GM12878 (cell line): ENCODE results near the gene ARHGAP30. TPM values are rescaled to one million over a fixed set of nuclear protein-coding genes. Genes with fewer than 3 reads are reported as not detected.
A peak's percentile ranks its signal among the peaks of the same experiment; 100 is the strongest.

Experiments
- CHD2 ChIP-seq: IDR thresholded peaks from 2 replicates; pipeline ENCODE4 v1.6.1; 2011; ENCODE audit warnings: low read depth, low read length, improper control_type of control experiment, borderline replicate concordance
- CREM ChIP-seq: IDR thresholded peaks from 2 replicates; pipeline ENCODE4 v1.6.1; 2014; ENCODE audit warnings: antibody characterized with exemption, low read depth
- E4F1 ChIP-seq: fragments of 450-650 bp; IDR thresholded peaks from 2 replicates; pipeline ENCODE4 v1.6.1; 2018; ENCODE audit warnings: borderline replicate concordance, mild to moderate bottlenecking; ENCODE audit not compliant: partially characterized antibody
- HDAC2 ChIP-seq: fragments of 200-600 bp; sonication (generic); IDR thresholded peaks from 2 replicates; pipeline ENCODE4 v1.6.1; 2017
- IRF3 ChIP-seq: fragments of 450-650 bp; IDR thresholded peaks from 2 replicates; pipeline ENCODE4 v1.6.1; 2014; ENCODE audit warnings: mild to moderate bottlenecking
- MLLT1 ChIP-seq: fragments of 450-650 bp; IDR thresholded peaks from 2 replicates; pipeline ENCODE4 v1.6.1; 2016; ENCODE audit warnings: mild to moderate bottlenecking
- NFIC ChIP-seq: IDR thresholded peaks from 2 replicates; pipeline ENCODE4 v1.6.1; 2012; ENCODE audit warnings: low read depth, mild to moderate bottlenecking, inconsistent platforms, low read length, moderate library complexity
- NFYB ChIP-seq: IDR thresholded peaks from 2 replicates; pipeline ENCODE4 v1.6.1; 2011; ENCODE audit warnings: low read depth, mild to moderate bottlenecking, low read length, improper control_type of control experiment, moderate library complexity; ENCODE audit not compliant: insufficient read depth
- NKRF ChIP-seq: fragments of 450-650 bp; conservative IDR thresholded peaks from 2 replicates; pipeline ENCODE4 v1.6.1; 2017; ENCODE audit warnings: mild to moderate bottlenecking, moderate library complexity
- PBX3 ChIP-seq: IDR thresholded peaks from 2 replicates; pipeline ENCODE4 v1.6.1; 2011; ENCODE audit warnings: mild to moderate bottlenecking, low read depth, low read length, moderate library complexity; ENCODE audit not compliant: insufficient replicate concordance
- POLR2AphosphoS2 ChIP-seq: IDR thresholded peaks from 2 replicates; pipeline ENCODE4 v1.6.1; 2011; ENCODE audit warnings: low read depth, mild to moderate bottlenecking, low read length, improper control_type of control experiment, moderate library complexity
- SIX5 ChIP-seq: IDR thresholded peaks from 2 replicates; pipeline ENCODE4 v1.6.1; 2011; ENCODE audit warnings: mild to moderate bottlenecking, low read depth, low read length, moderate library complexity; ENCODE audit not compliant: severe bottlenecking
- SMC3 ChIP-seq: IDR thresholded peaks from 2 replicates; pipeline ENCODE4 v1.6.1; 2011; ENCODE audit warnings: low read length, improper control_type of control experiment, borderline replicate concordance
- YBX1 ChIP-seq: fragments of 450-650 bp; IDR thresholded peaks from 2 replicates; pipeline ENCODE4 v1.6.1; 2016; ENCODE audit warnings: antibody characterized with exemption
- ZBTB33 ChIP-seq: fragments of 450-650 bp; IDR thresholded peaks from 2 replicates; pipeline ENCODE4 v1.6.1; 2017; ENCODE audit warnings: mild to moderate bottlenecking
- ZNF274 ChIP-seq: IDR thresholded peaks from one replicate; pipeline ENCODE4 v1.8.0; 2011; ENCODE audit not compliant: insufficient read length, insufficient read depth
- ZSCAN29 ChIP-seq: fragments of 450-650 bp; IDR thresholded peaks from 2 replicates; pipeline ENCODE4 v1.6.1; 2017; ENCODE audit warnings: mild to moderate bottlenecking, moderate library complexity
- polyA plus RNA-seq, 11 experiments: library from polyadenylated mRNA; depleted of rRNA in 4 of 11; unstranded in 6 of 11; stranded (reverse) in 5 of 11; fragments of >200 nt; fragmentation: Nextera tagmentation in 4 of 11; fragmentation: Illumina TruSeq in 1 of 11; extraction: Ambion mirVana in 4 of 11; extraction: Trizol in 1 of 11; gene quantifications; 1 replicate in 1 of 11; 2 replicates in 10 of 11; pipeline versions ENCODE4 v1.2.1 to v1.2.3, GENCODE V29; 2011 to 2016; ENCODE audit warnings: inconsistent platforms in 2 of 11, missing spikeins in 2 of 11, low read depth in 1 of 11
- total RNA-seq, 4 experiments: library from RNA; depleted of rRNA in 3 of 4; stranded (reverse); fragments of >200 nt in 3 of 4; fragmentation: Illumina TruSeq in 1 of 4; extraction: Trizol in 1 of 4; gene quantifications; 2 replicates each; pipeline versions ENCODE4 v1.2.1 to v1.2.3, GENCODE V29; 2013 to 2021

The ARHGAP30 gene
- total and polyA plus RNA-seq, 10 of the 15 experiments (the other 5 are each of a cell fraction or from before 2014, with no cell fraction given), result 12.9 to 143 (median 76.3) TPM

GRCh38 chr1:161045736-161046604, 23.7 kb downstream of the ARHGAP30 start, which contains the start of gene USF1 (continued):
- TF ChIP-seq SIX5 (peak; percentile 71), ZSCAN29 (0 out of 2 replicates have a peak, but pooled peaks have one; percentile 16), HDAC2 (no peak), ZBTB33 (no peak), IRF3 (no peak), ZNF274 (no peak), MLLT1 (peak; percentile 94), SMC3 (no peak; the same call in 1 of the 2 replicates), E4F1 (peak; percentile 56), CHD2 (no peak), CREM (peak; percentile 68; the same call in 1 of the 2 replicates), PBX3 (no peak), YBX1 (no peak), POLR2AphosphoS2 (peak; percentile 95), NKRF (0 out of 2 replicates have a peak, but pooled peaks have one; percentile 30), NFIC (peak; percentile 73), NFYB (no peak)
